Measurements from ENCODE around the gene NDUFB4. TPM values are rescaled to one million over a fixed set of nuclear protein-coding genes. Genes with fewer than 3 reads are reported as not detected.

Gene NDUFB4
- total RNA-seq, 2 donors from 2014 or later, result 83.3 to 159 TPM

- Histone ChIP-seq H3K4me3 (no peak overlapping the region), H3K36me3 (no peaks in the 10 kb centered on the region), H3K27ac (no peak overlapping the region), H3K4me1 (replicated peaks) (peaks cover 10% of the 10 kb centered on the region), H3K9me3 (no peaks in the 10 kb centered on the region), H3K27me3 (replicated peaks; ENCODE audit: insufficient read depth) (no peaks in the 10 kb centered on the region)
- TF ChIP-seq POLR2AphosphoS5 (IDR thresholded peaks at IDR 0.05), result no peak
- TF ChIP-seq POLR2A (IDR thresholded peaks at IDR 0.05), result no peak
- TF ChIP-seq CTCF (IDR thresholded peaks at IDR 0.05), result no peak
- WGBS, result 73% methylated on average over 12 of the region's 12 CpGs
- DNase-seq (ENCODE audit: low spot score), result no peak
- intact Hi-C loops (cut with DNase I), result loop anchor here (1.0 to 10.0 kb wide), 2 partner anchors 235 to 964 kb away; no protein-coding TSS in a partner anchor
Measured at GRCh38 chr3:120560304-120561250, 35.6 kb upstream of the NDUFB4 start.

- Histone ChIP-seq H3K4me1 (replicated peaks) (peaks cover 6% of the 10 kb centered on the region), H3K27ac (no peak overlapping the region), H3K36me3 (no peaks in the 10 kb centered on the region), H3K4me3 (no peak overlapping the region), H3K9me3 (no peaks in the 10 kb centered on the region), H3K27me3 (replicated peaks; ENCODE audit: insufficient read depth) (no peaks in the 10 kb centered on the region)
- 21% methylated on average over 10 of the region's 10 CpGs for WGBS
- peak; percentile 72 for DNase-seq (ENCODE audit: low spot score)
- TF ChIP-seq CTCF (IDR thresholded peaks at IDR 0.05) (peak; percentile 82 to 88 (median 84)), POLR2A (IDR thresholded peaks at IDR 0.05) (no peak), POLR2AphosphoS5 (IDR thresholded peaks at IDR 0.05) (peak; percentile 32)
- intact Hi-C loops (cut with DNase I), result loop anchor here (1.0 to 10.0 kb wide), 2 partner anchors 234 to 963 kb away; no protein-coding TSS in a partner anchor
Measured at GRCh38 chr3:120561251-120562045, 34.7 kb upstream of the NDUFB4 start.

- intact Hi-C loops (cut with DNase I), result loop anchor here (10.0 kb wide), 1 partner anchor 961 kb away; no protein-coding TSS in a partner anchor
- no peaks in the 10 kb centered on the region for H3K4me1 ChIP-seq (replicated peaks)
- no peak overlapping the region for H3K4me3 ChIP-seq
- TF ChIP-seq POLR2A (IDR thresholded peaks at IDR 0.05), result no peak
- no peak for TF ChIP-seq POLR2AphosphoS5 (IDR thresholded peaks at IDR 0.05)
- no peak for TF ChIP-seq CTCF (IDR thresholded peaks at IDR 0.05)
- 89% methylated on average over 5 of the region's 5 CpGs for WGBS
- DNase-seq (ENCODE audit: low spot score), result no peak
- no peaks in the 10 kb centered on the region for H3K36me3 ChIP-seq
- no peaks in the 10 kb centered on the region for H3K27me3 ChIP-seq (replicated peaks; ENCODE audit: insufficient read depth)
- no peak overlapping the region for H3K27ac ChIP-seq
- H3K9me3 ChIP-seq, result no peaks in the 10 kb centered on the region
Measured at GRCh38 chr3:120563356-120564022, 32.6 kb upstream of the NDUFB4 start.

GRCh38 chr3:120566243-120566975 lies 29.7 kb upstream of the NDUFB4 start:
- no peaks in the 10 kb centered on the region for H3K9me3 ChIP-seq
- no peak overlapping the region for H3K27ac ChIP-seq
- H3K4me1 ChIP-seq (replicated peaks), result no peaks in the 10 kb centered on the region
- no peak for DNase-seq (ENCODE audit: low spot score)
- 25% methylated on average over 4 of the region's 4 CpGs for WGBS
- intact Hi-C loops (cut with DNase I), result loop anchor here (10.0 kb wide), 1 partner anchor 958 kb away; no protein-coding TSS in a partner anchor
- H3K27me3 ChIP-seq (replicated peaks; ENCODE audit: insufficient read depth), result no peaks in the 10 kb centered on the region
- no peaks in the 10 kb centered on the region for H3K36me3 ChIP-seq
- H3K4me3 ChIP-seq, result no peak overlapping the region
- TF ChIP-seq POLR2A (IDR thresholded peaks at IDR 0.05) (no peak), POLR2AphosphoS5 (IDR thresholded peaks at IDR 0.05) (no peak), CTCF (IDR thresholded peaks at IDR 0.05) (no peak)
